Panc1 (cell line): ENCODE results near the gene PTDSS2.
"Not testable (repeated sequence)": the region's sequence is repeated elsewhere in the genome, so short reads cannot be mapped to it uniquely, and the experiment has no call there.

ENCODE experiments used
- CTCF ChIP-seq: fragments of 450-650 bp; IDR thresholded peaks from 2 replicates; pipeline ENCODE4 v1.5.1; 2017; ENCODE audit warnings: mild to moderate bottlenecking
- REST ChIP-seq, 2 experiments: IDR thresholded peaks; 2 replicates each; pipeline ENCODE4 v1.6.1; 2011 to 2012; ENCODE audit warnings: low read depth in 2 of 2, control low read depth in 1 of 2, low read length in 1 of 2, mild to moderate bottlenecking in 1 of 2, moderate library complexity in 1 of 2; ENCODE audit not compliant: insufficient read depth in 1 of 2

- TF ChIP-seq CTCF; REST (IDR thresholded peaks at IDR 0.05; ENCODE audit: insufficient read depth in 1 of 2, low read depth in 2 of 2, low read length in 1 of 2): not testable (repeated sequence)
These were observed 48.9 kb upstream of the PTDSS2 start for GRCh38 chr11:401196-401595.
